Osteoblast (primary cell): ENCODE results near the gene PTPRR. TPM values are rescaled to one million over a fixed set of nuclear protein-coding genes. Genes with fewer than 3 reads are reported as not detected.

Source experiments
- DNase-seq: peaks from one replicate; pipeline ENCODE4 v3.0.0; 2011; ENCODE audit warnings: low spot score, mixed read lengths; ENCODE audit not compliant: insufficient read length; ENCODE audit errors: missing footprints
- H2AFZ ChIP-seq: 2 replicates; pipeline ENCODE4 v1.6.0; 2011; ENCODE audit warnings: mild to moderate bottlenecking, low read length
- H3K27ac ChIP-seq: 2 replicates; pipeline ENCODE4 v1.5.1; 2011; ENCODE audit warnings: mild to moderate bottlenecking, low read depth, low read length, moderate library complexity
- H3K27me3 ChIP-seq: 2 replicates; pipeline ENCODE4 v1.6.0; 2012; ENCODE audit warnings: mild to moderate bottlenecking, control low read depth, inconsistent platforms, low read length, moderate library complexity; ENCODE audit not compliant: insufficient read depth
- H3K36me3 ChIP-seq: 2 replicates; pipeline ENCODE4 v1.5.1; 2011; ENCODE audit warnings: mild to moderate bottlenecking, low read length, control low read depth, moderate library complexity; ENCODE audit not compliant: insufficient read depth
- H3K4me1 ChIP-seq: 2 replicates; pipeline ENCODE4 v1.5.1; 2011; ENCODE audit warnings: mild to moderate bottlenecking, low read length, control low read depth, moderate library complexity; ENCODE audit not compliant: insufficient read depth
- H3K4me2 ChIP-seq: 2 replicates; pipeline ENCODE4 v1.6.0; 2011; ENCODE audit warnings: mild to moderate bottlenecking, low read length; ENCODE audit not compliant: insufficient read depth
- H3K4me3 ChIP-seq: fragments of 200-600 bp; sonication (generic); 3 replicates; pipeline ENCODE4 v1.5.1; 2012; ENCODE audit warnings: mild to moderate bottlenecking, low read length, inconsistent platforms; ENCODE audit not compliant: insufficient read depth
- H3K79me2 ChIP-seq: 2 replicates; pipeline ENCODE4 v1.6.0; 2012; ENCODE audit warnings: mild to moderate bottlenecking, low read length, control low read depth, inconsistent platforms; ENCODE audit not compliant: insufficient read depth
- H3K9me3 ChIP-seq: 2 replicates; pipeline ENCODE4 v1.5.1; 2011; ENCODE audit warnings: low read depth, low read length, control low read depth
- H4K20me1 ChIP-seq: 2 replicates; pipeline ENCODE4 v1.6.0; 2012; ENCODE audit warnings: mild to moderate bottlenecking, low read length, control low read depth; ENCODE audit not compliant: insufficient read depth
- total RNA-seq: library from RNA; depleted of rRNA; stranded (reverse); fragments of >200 nt; gene quantifications from 2 replicates; pipeline ENCODE4 v1.2.3, GENCODE V29; 2012
- TF ChIP-seq, protein P1 (sequence below): IDR thresholded peaks from 2 replicates; pipeline ENCODE4 v1.5.1; 2011; ENCODE audit warnings: mild to moderate bottlenecking, low read depth, low read length, moderate library complexity; ENCODE audit errors: extremely low read depth

The PTPRR gene
- total RNA-seq, 1 donor: not detected

DNA sequence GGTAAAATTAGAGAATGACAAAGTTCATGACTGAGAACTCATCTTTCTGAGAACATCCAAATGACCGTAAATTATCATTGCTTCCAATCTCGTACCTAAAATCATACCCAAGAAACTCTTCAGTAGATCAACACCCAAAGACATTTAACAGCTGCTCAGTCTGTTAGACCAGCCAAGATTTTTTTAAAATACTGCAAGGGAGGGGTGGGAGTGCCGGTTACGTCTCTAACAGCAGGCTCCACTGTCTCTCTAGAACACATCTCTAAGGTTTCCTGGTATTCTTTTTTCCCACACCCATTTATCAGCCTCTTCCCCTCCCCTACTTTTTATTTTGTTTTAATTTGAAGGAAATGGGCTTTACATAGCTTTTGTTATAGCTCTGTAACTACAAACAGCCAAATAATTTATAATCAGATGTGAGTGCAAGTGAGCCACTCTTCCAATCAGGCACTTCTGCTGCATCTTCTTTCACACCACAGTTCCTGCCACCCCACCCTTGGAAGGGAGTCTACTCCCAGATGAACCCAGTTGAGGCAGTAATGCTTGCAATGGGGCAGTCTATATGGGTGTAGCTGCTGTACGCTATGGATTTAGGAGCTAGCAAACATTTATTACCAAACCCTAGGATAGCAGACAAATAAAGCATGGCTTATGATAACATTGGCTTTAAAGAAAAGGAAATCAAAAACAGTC, 305.2 kb downstream of the PTPRR start:
- Histone ChIP-seq H3K36me3 (no peaks in the 10 kb centered on the region), H4K20me1 (no peaks in the 10 kb centered on the region), H3K27ac (no peak overlapping the region), H3K27me3 (peaks cover 3% of the 10 kb centered on the region), H3K4me2 (no peak overlapping the region), H3K79me2 (no peaks in the 10 kb centered on the region), H3K4me1 (no peaks in the 10 kb centered on the region), H2AFZ (no peak overlapping the region), H3K9me3 (no peaks in the 10 kb centered on the region), H3K4me3 (no peak overlapping the region)
- no peak for DNase-seq
- TF ChIP-seq, protein P1, sequence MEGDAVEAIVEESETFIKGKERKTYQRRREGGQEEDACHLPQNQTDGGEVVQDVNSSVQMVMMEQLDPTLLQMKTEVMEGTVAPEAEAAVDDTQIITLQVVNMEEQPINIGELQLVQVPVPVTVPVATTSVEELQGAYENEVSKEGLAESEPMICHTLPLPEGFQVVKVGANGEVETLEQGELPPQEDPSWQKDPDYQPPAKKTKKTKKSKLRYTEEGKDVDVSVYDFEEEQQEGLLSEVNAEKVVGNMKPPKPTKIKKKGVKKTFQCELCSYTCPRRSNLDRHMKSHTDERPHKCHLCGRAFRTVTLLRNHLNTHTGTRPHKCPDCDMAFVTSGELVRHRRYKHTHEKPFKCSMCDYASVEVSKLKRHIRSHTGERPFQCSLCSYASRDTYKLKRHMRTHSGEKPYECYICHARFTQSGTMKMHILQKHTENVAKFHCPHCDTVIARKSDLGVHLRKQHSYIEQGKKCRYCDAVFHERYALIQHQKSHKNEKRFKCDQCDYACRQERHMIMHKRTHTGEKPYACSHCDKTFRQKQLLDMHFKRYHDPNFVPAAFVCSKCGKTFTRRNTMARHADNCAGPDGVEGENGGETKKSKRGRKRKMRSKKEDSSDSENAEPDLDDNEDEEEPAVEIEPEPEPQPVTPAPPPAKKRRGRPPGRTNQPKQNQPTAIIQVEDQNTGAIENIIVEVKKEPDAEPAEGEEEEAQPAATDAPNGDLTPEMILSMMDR: no peak

DNA sequence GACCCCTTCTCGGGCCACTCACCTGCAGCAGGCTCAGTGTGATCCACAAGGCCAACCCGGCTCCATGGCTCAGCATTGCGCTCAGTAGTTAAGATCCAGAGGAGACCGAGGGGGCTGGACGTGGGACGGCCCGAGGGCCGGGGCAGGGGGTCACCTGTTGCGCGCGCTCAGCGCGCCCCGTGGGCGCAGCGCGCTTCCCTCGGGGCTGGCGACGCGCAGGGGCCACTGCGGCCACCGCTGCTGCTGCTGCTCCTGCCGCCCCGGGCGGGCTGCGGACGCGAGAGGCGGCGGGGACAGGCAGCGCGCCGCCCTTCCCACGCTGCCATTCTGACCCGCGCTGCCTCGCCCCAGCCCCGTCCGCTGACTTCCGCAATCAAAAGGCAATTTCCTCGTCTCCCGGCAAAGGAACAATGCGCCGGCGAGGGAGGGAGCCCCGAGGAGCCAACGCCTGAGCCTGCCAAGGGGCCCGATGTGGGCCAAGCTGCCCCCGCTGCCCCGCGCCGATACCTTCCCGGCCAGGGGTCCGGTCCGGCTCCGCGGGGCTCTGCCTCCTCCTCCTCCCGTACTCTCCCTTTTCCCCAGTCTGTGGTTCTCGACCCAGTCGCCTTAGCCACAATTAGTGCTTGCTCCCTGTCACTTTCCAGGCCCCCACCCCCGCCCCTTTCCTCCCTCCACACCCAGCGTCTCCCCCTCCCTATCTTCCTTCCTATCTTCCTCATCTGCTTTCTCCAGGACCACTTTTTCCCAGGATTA, 310.6 kb downstream of the PTPRR start:
- TF ChIP-seq, protein P1: no peak
- no peaks in the 10 kb centered on the region for H3K79me2 ChIP-seq
- peak overlapping the region; percentile 81 for H2AFZ ChIP-seq
- DNase-seq: peak; percentile 89
- H3K4me3 ChIP-seq: peak overlapping the region; percentile 75
- H3K36me3 ChIP-seq: no peaks in the 10 kb centered on the region
- peaks cover 7% of the 10 kb centered on the region for H3K4me1 ChIP-seq
- no peaks in the 10 kb centered on the region for H4K20me1 ChIP-seq
- H3K27me3 ChIP-seq: peaks cover 16% of the 10 kb centered on the region
- H3K27ac ChIP-seq: no peak overlapping the region
- no peaks in the 10 kb centered on the region for H3K9me3 ChIP-seq
- H3K4me2 ChIP-seq: peak overlapping the region; percentile 78

DNA sequence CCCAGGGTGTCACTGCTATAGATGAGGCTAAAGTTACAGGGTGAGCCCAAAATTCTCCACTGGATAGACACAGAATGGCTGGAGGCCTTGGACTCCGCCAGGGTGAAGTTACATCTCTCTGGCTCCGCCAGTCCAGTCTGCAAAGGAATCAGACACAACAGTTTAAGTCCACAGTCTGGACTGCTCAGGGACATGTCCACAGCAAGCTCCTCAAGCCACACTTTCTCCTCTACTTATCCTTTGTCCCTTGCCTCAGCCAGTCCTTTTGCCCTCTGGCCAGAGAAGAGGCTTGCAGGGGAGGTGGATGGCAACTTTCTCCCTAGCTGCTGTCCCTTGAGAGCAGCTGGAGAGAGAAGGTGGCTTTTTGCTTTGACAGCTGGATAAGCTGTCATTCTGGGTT, 311.3 kb downstream of the PTPRR start:
- Histone ChIP-seq H3K27me3 (peaks cover 16% of the 10 kb centered on the region), H3K4me1 (peaks cover 7% of the 10 kb centered on the region), H4K20me1 (no peaks in the 10 kb centered on the region), H3K4me3 (peak overlapping the region; percentile 75), H3K4me2 (peak overlapping the region; percentile 78), H3K79me2 (no peaks in the 10 kb centered on the region), H3K36me3 (no peaks in the 10 kb centered on the region), H2AFZ (peak overlapping the region; percentile 81), H3K27ac (no peak overlapping the region), H3K9me3 (no peaks in the 10 kb centered on the region)
- TF ChIP-seq, protein P1: no peak
- no peak for DNase-seq

DNA sequence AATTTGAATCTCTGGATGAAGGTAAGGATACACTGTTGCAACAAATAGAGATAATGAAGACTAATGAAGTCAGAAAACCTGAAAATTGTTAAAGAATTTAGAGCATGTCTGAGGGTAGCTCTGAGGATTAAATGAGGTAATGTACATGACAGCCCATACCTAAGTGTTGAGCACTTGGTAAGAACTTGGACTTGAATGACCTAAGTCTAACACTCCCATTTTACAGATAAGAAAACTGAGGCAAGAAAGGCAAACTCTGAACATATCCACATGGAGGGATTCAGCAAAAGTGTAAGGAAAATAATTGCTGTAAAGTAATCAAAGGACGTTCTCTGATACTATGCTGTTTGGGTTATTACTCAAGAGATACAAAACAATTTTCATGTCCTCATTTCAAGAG, 312.4 kb downstream of the PTPRR start:
- Histone ChIP-seq H3K79me2 (no peaks in the 10 kb centered on the region), H4K20me1 (no peaks in the 10 kb centered on the region), H3K4me2 (no peak overlapping the region), H3K27ac (no peak overlapping the region), H3K9me3 (no peaks in the 10 kb centered on the region), H3K4me3 (no peak overlapping the region), H3K36me3 (no peaks in the 10 kb centered on the region), H3K27me3 (peaks cover 16% of the 10 kb centered on the region), H3K4me1 (peaks cover 7% of the 10 kb centered on the region), H2AFZ (no peak overlapping the region)
- no peak for DNase-seq
- TF ChIP-seq, protein P1: no peak
